Measurements from ENCODE around the gene CSTPP1. TPM values are rescaled to one million over a fixed set of nuclear protein-coding genes. Genes with fewer than 3 reads are reported as not detected.
"Not testable (repeated sequence)": the region's sequence is repeated elsewhere in the genome, so short reads cannot be mapped to it uniquely, and the experiment has no call there.

Gene CSTPP1
- total RNA-seq, 1 donor from 2014 or later, result 39.1 TPM

GRCh38 chr11:47207459-47207858 is 270.9 kb downstream of the CSTPP1 start:
- no peak for DNase-seq (ENCODE audit: low spot score)

- DNase-seq (ENCODE audit: low spot score), result not testable (repeated sequence)
Observed at GRCh38 chr11:47208008-47208552, 271.5 kb downstream of the CSTPP1 start.

GRCh38 chr11:47208628-47209027 is 272.1 kb downstream of the CSTPP1 start:
- DNase-seq (ENCODE audit: low spot score), result no peak

Other genes starting within 250 kb of the CSTPP1 start
- gene ARHGAP1, start 236.1 kb upstream of the CSTPP1 start, total RNA-seq, result 138 TPM
- gene ZNF408, start 235.7 kb upstream of the CSTPP1 start, total RNA-seq, result 12.9 TPM
- gene F2, start 217.5 kb upstream of the CSTPP1 start, total RNA-seq, result 21.4 TPM
- gene CKAP5, start 90.5 kb upstream of the CSTPP1 start, total RNA-seq, result 64.6 TPM
- 14.5 TPM for gene LRP4, start 18.2 kb upstream of the CSTPP1 start, total RNA-seq
- 91.8 TPM for gene ARFGAP2, start 240.1 kb downstream of the CSTPP1 start, total RNA-seq
- gene PACSIN3, start 249.7 kb downstream of the CSTPP1 start, total RNA-seq, result 34.4 TPM

Measured in mucosa of gallbladder (tissue), 1 donor.